ENCODE results near the gene GPR15LG.

DNA sequence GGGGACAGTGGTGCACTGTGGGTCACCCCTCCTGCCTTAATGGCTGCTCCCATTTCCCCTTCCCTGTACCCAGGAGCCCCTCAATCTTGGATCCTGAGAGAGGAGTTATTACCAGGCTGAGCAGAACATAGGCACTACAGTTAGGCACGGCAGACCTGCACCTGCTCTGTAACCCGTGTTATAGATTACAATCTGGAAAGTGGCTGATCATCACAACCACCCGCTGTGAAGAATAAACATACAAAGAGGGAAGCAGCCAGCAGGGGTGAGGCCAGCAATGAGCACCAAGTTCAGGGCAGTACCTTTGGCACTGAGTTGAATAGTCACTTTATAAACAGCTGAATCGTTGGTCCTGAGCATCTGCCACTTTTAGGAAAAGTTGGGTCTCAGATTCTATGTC lies 22.5 kb downstream of the GPR15LG start:
- TF ChIP-seq, protein P1, sequence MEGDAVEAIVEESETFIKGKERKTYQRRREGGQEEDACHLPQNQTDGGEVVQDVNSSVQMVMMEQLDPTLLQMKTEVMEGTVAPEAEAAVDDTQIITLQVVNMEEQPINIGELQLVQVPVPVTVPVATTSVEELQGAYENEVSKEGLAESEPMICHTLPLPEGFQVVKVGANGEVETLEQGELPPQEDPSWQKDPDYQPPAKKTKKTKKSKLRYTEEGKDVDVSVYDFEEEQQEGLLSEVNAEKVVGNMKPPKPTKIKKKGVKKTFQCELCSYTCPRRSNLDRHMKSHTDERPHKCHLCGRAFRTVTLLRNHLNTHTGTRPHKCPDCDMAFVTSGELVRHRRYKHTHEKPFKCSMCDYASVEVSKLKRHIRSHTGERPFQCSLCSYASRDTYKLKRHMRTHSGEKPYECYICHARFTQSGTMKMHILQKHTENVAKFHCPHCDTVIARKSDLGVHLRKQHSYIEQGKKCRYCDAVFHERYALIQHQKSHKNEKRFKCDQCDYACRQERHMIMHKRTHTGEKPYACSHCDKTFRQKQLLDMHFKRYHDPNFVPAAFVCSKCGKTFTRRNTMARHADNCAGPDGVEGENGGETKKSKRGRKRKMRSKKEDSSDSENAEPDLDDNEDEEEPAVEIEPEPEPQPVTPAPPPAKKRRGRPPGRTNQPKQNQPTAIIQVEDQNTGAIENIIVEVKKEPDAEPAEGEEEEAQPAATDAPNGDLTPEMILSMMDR (IDR thresholded peaks at IDR 0.05; ENCODE audit: insufficient read depth, low read length, poor library complexity, severe bottlenecking): no peak
- TF ChIP-seq EZH2phosphoT487 (conservative IDR thresholded peaks at IDR 0.05; ENCODE audit: low read length): no peak

All from SU-DHL-6 (cell line).